GM10266 (cell line): ENCODE results near the gene ST3GAL5.
"Not testable (repeated sequence)": the region's sequence is repeated elsewhere in the genome, so short reads cannot be mapped to it uniquely, and the experiment has no call there.

ENCODE experiments used
- DNase-seq: peaks from one replicate; pipeline ENCODE4 v3.0.0; 2012; ENCODE audit errors: extremely low spot score
- CTCF ChIP-seq: IDR thresholded peaks from 2 replicates; pipeline ENCODE4 v1.5.1; 2012; ENCODE audit warnings: mild to moderate bottlenecking, low read depth; ENCODE audit not compliant: control insufficient read depth, insufficient read depth; ENCODE audit errors: missing control alignments

Gene ST3GAL5

GRCh38 chr2:85900366-85900765 is 11.6 kb upstream of the ST3GAL5 start:
- no peak for TF ChIP-seq CTCF
- DNase-seq = no peak

- no peak for DNase-seq
- no peak for TF ChIP-seq CTCF
Measured at GRCh38 chr2:85899849-85900248, 11.1 kb upstream of the ST3GAL5 start.

GRCh38 chr2:85899284-85899683 is 10.5 kb upstream of the ST3GAL5 start:
- DNase-seq = no peak
- no peak for TF ChIP-seq CTCF

- DNase-seq = no peak
- no peak for TF ChIP-seq CTCF
Measured at GRCh38 chr2:85898881-85899280, 10.1 kb upstream of the ST3GAL5 start.

GRCh38 chr2:85894554-85895278 is 5.9 kb upstream of the ST3GAL5 start:
- not testable (repeated sequence) for DNase-seq

GRCh38 chr2:85893428-85894258 is 4.9 kb upstream of the ST3GAL5 start:
- no peak for TF ChIP-seq CTCF
- no peak for DNase-seq

- DNase-seq = no peak
- TF ChIP-seq CTCF = no peak
Measured at GRCh38 chr2:85892216-85892944, 3.6 kb upstream of the ST3GAL5 start.
